ENCODE data around the gene RBBP5.

DNA sequence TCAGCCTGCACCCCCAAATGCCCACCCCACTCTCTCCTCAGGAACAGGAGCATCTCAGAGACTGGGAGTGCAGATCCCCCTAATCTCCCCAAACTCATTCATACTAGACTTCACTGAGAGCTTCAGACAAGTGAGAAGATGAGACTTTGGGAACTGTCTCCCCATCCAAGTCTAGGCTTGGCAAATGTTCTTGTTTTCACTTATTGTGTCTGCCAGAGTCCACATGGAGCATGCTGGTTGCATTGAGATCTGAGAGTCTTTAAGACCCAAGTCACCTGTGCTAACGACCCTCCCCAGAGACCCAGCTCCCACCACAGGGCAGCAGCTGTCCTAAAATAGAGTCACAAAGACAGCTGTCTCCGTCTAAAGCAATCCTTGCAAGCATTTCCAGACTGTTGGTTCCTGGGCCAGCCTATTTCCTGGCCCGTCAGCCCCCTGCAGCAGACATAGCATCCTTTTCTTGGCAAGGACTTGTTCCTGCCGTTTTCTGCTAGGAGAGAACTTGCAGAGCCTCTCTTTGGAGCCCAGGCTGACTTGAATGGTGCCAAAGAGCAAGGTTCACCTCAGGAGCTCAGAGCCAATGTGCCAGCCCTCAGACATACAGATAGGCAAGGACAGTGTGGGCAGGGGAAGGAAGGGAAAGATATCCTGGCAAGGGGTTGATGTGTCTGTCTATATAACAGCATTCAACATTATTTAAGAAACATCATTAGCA, 80.6 kb downstream of the RBBP5 start:
- TF ChIP-seq CREB1 (IDR thresholded peaks at IDR 0.05; ENCODE audit: low read depth): no peak
- TF ChIP-seq TAF1 (IDR thresholded peaks at IDR 0.05; ENCODE audit: low read depth): no peak
- no peak for TF ChIP-seq RAD21 (IDR thresholded peaks at IDR 0.05; ENCODE audit: low read depth)
- no peak for TF ChIP-seq EP300 (IDR thresholded peaks at IDR 0.05; ENCODE audit: borderline replicate concordance)
- TF ChIP-seq MAX (IDR thresholded peaks at IDR 0.05): no peak
- TF ChIP-seq TCF12 (IDR thresholded peaks at IDR 0.05; ENCODE audit: low read depth): no peak
